Fibroblast of lung (primary cell): ENCODE data around the gene RASA3. TPM values are rescaled to one million over a fixed set of nuclear protein-coding genes. Genes with fewer than 3 reads are reported as not detected.

Source experiments
- DNase-seq, 2 donors: peaks; one replicate each; pipeline versions ENCODE4 v3.0.0 to v3.0.0-alpha.2; 2010; ENCODE audit warnings: low read depth in 2 of 2
- H2AFZ ChIP-seq: 2 replicates; pipeline ENCODE4 v1.5.1; 2012; ENCODE audit warnings: low read length, control low read depth, inconsistent platforms
- H3K27ac ChIP-seq: 2 replicates; pipeline ENCODE4 v1.5.1; 2011; ENCODE audit warnings: low read length, control low read depth; ENCODE audit not compliant: insufficient read depth
- H3K27me3 ChIP-seq: 2 replicates; pipeline ENCODE4 v1.5.1; 2011; ENCODE audit warnings: mild to moderate bottlenecking, low read length; ENCODE audit not compliant: control insufficient read depth, insufficient read depth
- H3K36me3 ChIP-seq: 2 replicates; pipeline ENCODE4 v1.5.1; 2011; ENCODE audit warnings: low read length; ENCODE audit not compliant: control insufficient read depth, insufficient read depth
- H3K4me1 ChIP-seq: 2 replicates; pipeline ENCODE4 v1.5.1; 2011; ENCODE audit warnings: low read length; ENCODE audit not compliant: control insufficient read depth, insufficient read depth; ENCODE audit errors: extremely low read depth
- H3K4me2 ChIP-seq: 2 replicates; pipeline ENCODE4 v1.5.1; 2011; ENCODE audit warnings: low read length, control low read depth; ENCODE audit not compliant: insufficient read depth; ENCODE audit errors: extremely low read depth
- H3K4me3 ChIP-seq, 4 experiments: fragments of 200-600 bp in 1 of 4; sonication (generic) in 1 of 4; replicated peaks in 1 of 4; 2 replicates each; pipeline ENCODE4 v1.5.1; 2011 to 2016; ENCODE audit warnings: low read length in 4 of 4, low read depth in 3 of 4, mild to moderate bottlenecking in 3 of 4, control low read depth in 2 of 4, inconsistent platforms in 1 of 4, mixed read lengths in 1 of 4; ENCODE audit not compliant: insufficient read depth in 1 of 4; ENCODE audit errors: control extremely low read depth in 1 of 4
- H3K79me2 ChIP-seq: 2 replicates; pipeline ENCODE4 v1.5.1; 2012; ENCODE audit warnings: mild to moderate bottlenecking, low read length, inconsistent platforms; ENCODE audit not compliant: control insufficient read depth, insufficient read depth
- H3K9ac ChIP-seq: 2 replicates; pipeline ENCODE4 v1.5.1; 2011; ENCODE audit warnings: mild to moderate bottlenecking, low read length, control low read depth; ENCODE audit not compliant: insufficient read depth
- H3K9me3 ChIP-seq: 2 replicates; pipeline ENCODE4 v1.5.1; 2012; ENCODE audit warnings: low read depth, low read length; ENCODE audit not compliant: control insufficient read depth, insufficient read depth
- H4K20me1 ChIP-seq: 2 replicates; pipeline ENCODE4 v1.5.1; 2011; ENCODE audit warnings: low read length; ENCODE audit not compliant: control insufficient read depth, insufficient read depth; ENCODE audit errors: extremely low read depth
- CTCF ChIP-seq, 2 donors: IDR thresholded peaks in 1 of 2; conservative IDR thresholded peaks in 1 of 2; 1 replicate in 1 of 2; 2 replicates in 1 of 2; pipeline ENCODE4 v1.5.1; 2011 to 2012; ENCODE audit warnings: low read length in 2 of 2, control low read depth in 1 of 2, inconsistent platforms in 1 of 2, low read depth in 1 of 2, mild to moderate bottlenecking in 1 of 2
- EZH2 ChIP-seq: IDR thresholded peaks from 2 replicates; pipeline ENCODE4 v1.5.1; 2012; ENCODE audit warnings: low read length, control low read depth, mild to moderate bottlenecking; ENCODE audit errors: missing control alignments
- polyA plus RNA-seq, 2 donors: library from polyadenylated mRNA; depleted of rRNA in 1 of 2; stranded (reverse) in 1 of 2; unstranded in 1 of 2; fragments of >200 nt; gene quantifications; 2 replicates each; pipeline ENCODE4 v1.2.1, GENCODE V29; 2011 to 2012; ENCODE audit warnings: missing spikeins in 1 of 2
- total RNA-seq: library from RNA; depleted of rRNA; stranded (reverse); fragments of >200 nt; gene quantifications from 2 replicates; pipeline ENCODE4 v1.2.1, GENCODE V29; 2014

Gene RASA3
- total and polyA plus RNA-seq, 2 donors (not counting 1 experiment from before 2014, with no cell fraction given), result 26.6 to 31.1 TPM

GRCh38 chr13:114097893-114098688 is 34.3 kb downstream of the RASA3 start:
- DNase-seq, result no peak
- Histone ChIP-seq H4K20me1 (no peaks in the 10 kb centered on the region), H3K79me2 (peaks cover 92% of the 10 kb centered on the region), H3K27me3 (no peaks in the 10 kb centered on the region), H3K4me2 (no peak overlapping the region), H3K4me3 (no peak overlapping the region), H3K9me3 (no peaks in the 10 kb centered on the region), H3K27ac (peak overlapping the region; percentile 53), H2AFZ (no peak overlapping the region), H3K4me1 (peaks cover 21% of the 10 kb centered on the region), H3K36me3 (no peaks in the 10 kb centered on the region), H3K9ac (peak overlapping the region; percentile 46)
- no peak for TF ChIP-seq EZH2

- peaks cover 89% of the 10 kb centered on the region for H3K79me2 ChIP-seq
- DNase-seq, result no peak
- H3K27me3 ChIP-seq, result no peaks in the 10 kb centered on the region
- no peak overlapping the region for H3K4me3 ChIP-seq
- peak overlapping the region; percentile 7 for H3K9ac ChIP-seq
- no peak overlapping the region for H3K4me2 ChIP-seq
- TF ChIP-seq CTCF (conservative IDR thresholded peaks at IDR 0.05 in 1 of 2, IDR thresholded peaks at IDR 0.05 in 1 of 2; ENCODE audit: low read depth in 1 of 2, low read length in 2 of 2) (no peak), EZH2 (no peak)
- H3K4me1 ChIP-seq, result peaks cover 21% of the 10 kb centered on the region
- peak overlapping the region; percentile 51 for H3K27ac ChIP-seq
- no peaks in the 10 kb centered on the region for H4K20me1 ChIP-seq
- H3K36me3 ChIP-seq, result no peaks in the 10 kb centered on the region
- no peaks in the 10 kb centered on the region for H3K9me3 ChIP-seq
- no peak overlapping the region for H2AFZ ChIP-seq
Observed at GRCh38 chr13:114097212-114097892, 35.1 kb downstream of the RASA3 start.

- Histone ChIP-seq H3K9ac (no peak overlapping the region), H3K36me3 (no peaks in the 10 kb centered on the region), H3K4me3 (no peak overlapping the region), H3K27me3 (no peaks in the 10 kb centered on the region), H3K9me3 (no peaks in the 10 kb centered on the region), H4K20me1 (no peaks in the 10 kb centered on the region), H3K4me1 (peaks cover 21% of the 10 kb centered on the region), H3K4me2 (no peak overlapping the region), H3K79me2 (peaks cover 88% of the 10 kb centered on the region), H3K27ac (peak overlapping the region; percentile 51), H2AFZ (no peak overlapping the region)
- no peak for DNase-seq
- TF ChIP-seq CTCF (conservative IDR thresholded peaks at IDR 0.05 in 1 of 2, IDR thresholded peaks at IDR 0.05 in 1 of 2; ENCODE audit: low read depth in 1 of 2, low read length in 2 of 2) (no peak), EZH2 (no peak)
Observed at GRCh38 chr13:114096811-114097211, 35.6 kb downstream of the RASA3 start.
